ENCODE measurements around the gene RAD23A. TPM values are rescaled to one million over a fixed set of nuclear protein-coding genes. Genes with fewer than 3 reads are reported as not detected.

Gene RAD23A
- total and polyA plus RNA-seq, 9 of the 15 experiments (the other 6 are each of a cell fraction or from before 2014, with no cell fraction given): 9.5 to 181 (median 101) TPM

DNA sequence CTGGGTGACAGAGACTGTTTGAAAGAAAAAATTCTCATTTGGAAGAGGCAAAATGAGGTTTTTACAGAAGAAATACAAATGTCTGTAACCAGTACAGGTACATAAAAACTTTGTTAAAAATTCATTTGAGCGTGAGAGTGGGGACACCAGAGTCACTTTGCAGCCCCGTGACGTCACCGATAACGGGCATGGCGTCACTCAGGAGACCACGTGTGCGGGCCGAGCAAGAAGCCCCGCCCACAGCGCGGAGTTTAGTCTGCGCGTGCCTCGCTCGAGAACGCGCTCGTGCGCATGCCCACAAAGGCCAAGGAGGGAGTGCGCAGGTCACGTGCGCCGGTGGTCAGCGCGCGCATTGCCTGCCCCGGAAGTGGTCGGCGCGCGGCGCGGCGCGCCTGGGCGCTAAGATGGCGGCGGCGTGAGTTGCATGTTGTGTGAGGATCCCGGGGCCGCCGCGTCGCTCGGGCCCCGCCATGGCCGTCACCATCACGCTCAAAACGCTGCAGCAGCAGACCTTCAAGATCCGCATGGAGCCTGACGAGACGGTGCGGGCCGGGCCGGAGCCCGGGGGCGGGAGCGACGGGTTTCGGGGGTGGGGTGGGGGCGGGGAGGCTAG lies at the start of gene RAD23A (continued):
- TF ChIP-seq, protein P1, sequence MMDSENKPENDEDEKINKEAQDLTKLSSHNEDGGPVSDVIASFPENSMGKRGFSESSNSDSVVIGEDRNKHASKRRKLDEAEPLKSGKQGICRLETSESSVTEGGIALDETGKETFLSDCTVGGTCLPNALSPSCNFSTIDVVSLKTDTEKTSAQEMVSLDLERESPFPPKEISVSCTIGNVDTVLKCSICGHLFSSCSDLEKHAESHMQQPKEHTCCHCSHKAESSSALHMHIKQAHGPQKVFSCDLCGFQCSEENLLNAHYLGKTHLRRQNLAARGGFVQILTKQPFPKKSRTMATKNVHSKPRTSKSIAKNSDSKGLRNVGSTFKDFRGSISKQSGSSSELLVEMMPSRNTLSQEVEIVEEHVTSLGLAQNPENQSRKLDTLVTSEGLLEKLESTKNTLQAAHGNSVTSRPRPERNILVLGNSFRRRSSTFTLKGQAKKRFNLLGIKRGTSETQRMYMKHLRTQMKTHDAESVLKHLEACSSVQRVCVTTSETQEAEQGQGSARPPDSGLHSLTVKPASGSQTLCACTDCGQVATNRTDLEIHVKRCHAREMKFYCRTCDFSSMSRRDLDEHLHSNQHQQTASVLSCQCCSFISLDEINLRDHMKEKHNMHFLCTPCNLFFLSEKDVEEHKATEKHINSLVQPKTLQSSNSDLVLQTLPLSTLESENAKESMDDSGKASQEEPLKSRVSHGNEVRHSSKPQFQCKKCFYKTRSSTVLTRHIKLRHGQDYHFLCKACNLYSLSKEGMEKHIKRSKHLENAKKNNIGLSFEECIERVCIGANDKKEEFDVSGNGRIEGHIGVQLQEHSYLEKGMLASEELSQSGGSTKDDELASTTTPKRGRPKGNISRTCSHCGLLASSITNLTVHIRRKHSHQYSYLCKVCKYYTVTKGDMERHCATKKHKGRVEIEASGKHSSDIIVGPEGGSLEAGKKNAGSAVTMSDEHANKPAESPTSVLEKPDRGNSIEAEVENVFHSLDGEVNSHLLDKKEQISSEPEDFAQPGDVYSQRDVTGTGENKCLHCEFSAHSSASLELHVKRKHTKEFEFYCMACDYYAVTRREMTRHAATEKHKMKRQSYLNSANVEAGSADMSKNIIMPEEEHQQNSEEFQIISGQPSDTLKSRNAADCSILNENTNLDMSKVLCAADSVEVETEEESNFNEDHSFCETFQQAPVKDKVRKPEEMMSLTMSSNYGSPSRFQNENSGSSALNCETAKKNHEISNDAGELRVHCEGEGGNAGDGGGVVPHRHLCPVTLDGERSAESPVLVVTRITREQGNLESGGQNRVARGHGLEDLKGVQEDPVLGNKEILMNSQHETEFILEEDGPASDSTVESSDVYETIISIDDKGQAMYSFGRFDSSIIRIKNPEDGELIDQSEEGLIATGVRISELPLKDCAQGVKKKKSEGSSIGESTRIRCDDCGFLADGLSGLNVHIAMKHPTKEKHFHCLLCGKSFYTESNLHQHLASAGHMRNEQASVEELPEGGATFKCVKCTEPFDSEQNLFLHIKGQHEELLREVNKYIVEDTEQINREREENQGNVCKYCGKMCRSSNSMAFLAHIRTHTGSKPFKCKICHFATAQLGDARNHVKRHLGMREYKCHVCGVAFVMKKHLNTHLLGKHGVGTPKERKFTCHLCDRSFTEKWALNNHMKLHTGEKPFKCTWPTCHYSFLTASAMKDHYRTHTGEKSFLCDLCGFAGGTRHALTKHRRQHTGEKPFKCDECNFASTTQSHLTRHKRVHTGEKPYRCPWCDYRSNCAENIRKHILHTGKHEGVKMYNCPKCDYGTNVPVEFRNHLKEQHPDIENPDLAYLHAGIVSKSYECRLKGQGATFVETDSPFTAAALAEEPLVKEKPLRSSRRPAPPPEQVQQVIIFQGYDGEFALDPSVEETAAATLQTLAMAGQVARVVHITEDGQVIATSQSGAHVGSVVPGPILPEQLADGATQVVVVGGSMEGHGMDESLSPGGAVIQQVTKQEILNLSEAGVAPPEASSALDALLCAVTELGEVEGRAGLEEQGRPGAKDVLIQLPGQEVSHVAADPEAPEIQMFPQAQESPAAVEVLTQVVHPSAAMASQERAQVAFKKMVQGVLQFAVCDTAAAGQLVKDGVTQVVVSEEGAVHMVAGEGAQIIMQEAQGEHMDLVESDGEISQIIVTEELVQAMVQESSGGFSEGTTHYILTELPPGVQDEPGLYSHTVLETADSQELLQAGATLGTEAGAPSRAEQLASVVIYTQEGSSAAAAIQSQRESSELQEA (IDR thresholded peaks at IDR 0.05; ENCODE audit: low read depth): no peak
- no peak for TF ChIP-seq ARID2 (IDR thresholded peaks at IDR 0.05)
- TF ChIP-seq POU5F1 (IDR thresholded peaks at IDR 0.05; ENCODE audit: borderline replicate concordance, low read depth, low read length, partially characterized antibody): no peak
- TF ChIP-seq, protein P2, sequence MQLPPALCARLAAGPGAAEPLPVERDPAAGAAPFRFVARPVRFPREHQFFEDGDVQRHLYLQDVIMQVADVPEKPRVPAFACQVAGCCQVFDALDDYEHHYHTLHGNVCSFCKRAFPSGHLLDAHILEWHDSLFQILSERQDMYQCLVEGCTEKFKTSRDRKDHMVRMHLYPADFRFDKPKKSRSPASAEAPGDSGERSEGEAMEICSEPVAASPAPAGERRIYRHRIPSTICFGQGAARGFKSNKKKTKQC (CRISPR knock-in tag; IDR thresholded peaks at IDR 0.05): no peak; the same call in 1 of the 2 replicates
- TF ChIP-seq, protein P3, sequence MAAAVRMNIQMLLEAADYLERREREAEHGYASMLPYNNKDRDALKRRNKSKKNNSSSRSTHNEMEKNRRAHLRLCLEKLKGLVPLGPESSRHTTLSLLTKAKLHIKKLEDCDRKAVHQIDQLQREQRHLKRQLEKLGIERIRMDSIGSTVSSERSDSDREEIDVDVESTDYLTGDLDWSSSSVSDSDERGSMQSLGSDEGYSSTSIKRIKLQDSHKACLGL (CRISPR knock-in tag; IDR thresholded peaks at IDR 0.05; ENCODE audit: borderline replicate concordance, poor library complexity, severe bottlenecking): peak; percentile 66
- no peak for TF ChIP-seq ZNF143 (CRISPR knock-in tag; IDR thresholded peaks at IDR 0.05)
- TF ChIP-seq MCM3 (IDR thresholded peaks at IDR 0.05): no peak
- peak; percentile 86 for TF ChIP-seq SUPT5H (IDR thresholded peaks at IDR 0.05)
- TF ChIP-seq ZNF79 (CRISPR knock-in tag; IDR thresholded peaks at IDR 0.05; ENCODE audit: low read depth): no peak
- TF ChIP-seq, protein P4, sequence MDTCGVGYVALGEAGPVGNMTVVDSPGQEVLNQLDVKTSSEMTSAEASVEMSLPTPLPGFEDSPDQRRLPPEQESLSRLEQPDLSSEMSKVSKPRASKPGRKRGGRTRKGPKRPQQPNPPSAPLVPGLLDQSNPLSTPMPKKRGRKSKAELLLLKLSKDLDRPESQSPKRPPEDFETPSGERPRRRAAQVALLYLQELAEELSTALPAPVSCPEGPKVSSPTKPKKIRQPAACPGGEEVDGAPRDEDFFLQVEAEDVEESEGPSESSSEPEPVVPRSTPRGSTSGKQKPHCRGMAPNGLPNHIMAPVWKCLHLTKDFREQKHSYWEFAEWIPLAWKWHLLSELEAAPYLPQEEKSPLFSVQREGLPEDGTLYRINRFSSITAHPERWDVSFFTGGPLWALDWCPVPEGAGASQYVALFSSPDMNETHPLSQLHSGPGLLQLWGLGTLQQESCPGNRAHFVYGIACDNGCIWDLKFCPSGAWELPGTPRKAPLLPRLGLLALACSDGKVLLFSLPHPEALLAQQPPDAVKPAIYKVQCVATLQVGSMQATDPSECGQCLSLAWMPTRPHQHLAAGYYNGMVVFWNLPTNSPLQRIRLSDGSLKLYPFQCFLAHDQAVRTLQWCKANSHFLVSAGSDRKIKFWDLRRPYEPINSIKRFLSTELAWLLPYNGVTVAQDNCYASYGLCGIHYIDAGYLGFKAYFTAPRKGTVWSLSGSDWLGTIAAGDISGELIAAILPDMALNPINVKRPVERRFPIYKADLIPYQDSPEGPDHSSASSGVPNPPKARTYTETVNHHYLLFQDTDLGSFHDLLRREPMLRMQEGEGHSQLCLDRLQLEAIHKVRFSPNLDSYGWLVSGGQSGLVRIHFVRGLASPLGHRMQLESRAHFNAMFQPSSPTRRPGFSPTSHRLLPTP (IDR thresholded peaks at IDR 0.05; ENCODE audit: borderline replicate concordance, extremely low read depth, insufficient read length): no peak
- TF ChIP-seq ERF (CRISPR knock-in tag; IDR thresholded peaks at IDR 0.05): peak; percentile 97
- peak; percentile 48; the same call in 1 of the 2 replicates for TF ChIP-seq BCL6 (CRISPR knock-in tag; IDR thresholded peaks at IDR 0.05)
- TF ChIP-seq MAFF (IDR thresholded peaks at IDR 0.05; ENCODE audit: low read length): no peak
- TF ChIP-seq RCOR1 (IDR thresholded peaks at IDR 0.05; ENCODE audit: borderline replicate concordance in 1 of 2, low read depth in 2 of 2, low read length in 2 of 2): 0 out of 4 replicates have a peak, but pooled peaks of 1 of the 2 experiments have one; percentile 4
- TF ChIP-seq SAP30 (IDR thresholded peaks at IDR 0.05; ENCODE audit: borderline replicate concordance, insufficient read depth, low read depth, low read length, poor library complexity, severe bottlenecking): no peak

Measured in K562 (cell line).